Measurements from ENCODE around the gene NBAS.

The NBAS gene

GRCh38 chr2:15606481-15607441 is 45.6 kb upstream of the NBAS start:
- peaks cover 16% of the 10 kb centered on the region for H3K36me3 ChIP-seq (ENCODE audit: control insufficient read depth, insufficient read depth, low read length)
- TF ChIP-seq CTCF (IDR thresholded peaks at IDR 0.05; ENCODE audit: insufficient read depth, low read length, poor library complexity, severe bottlenecking), result no peak

GRCh38 chr2:15605721-15606120 is 44.6 kb upstream of the NBAS start:
- DNase-seq (ENCODE audit: extremely low read depth, insufficient read length), result no peak
- no peak for TF ChIP-seq CTCF (IDR thresholded peaks at IDR 0.05; ENCODE audit: insufficient read depth, low read length, poor library complexity, severe bottlenecking)
- peaks cover 20% of the 10 kb centered on the region for H3K36me3 ChIP-seq (ENCODE audit: control insufficient read depth, insufficient read depth, low read length)
- no peaks in the 10 kb centered on the region for H3K27me3 ChIP-seq (replicated peaks; ENCODE audit: control insufficient read depth, insufficient read depth, low read length)
- H3K4me3 ChIP-seq (replicated peaks; ENCODE audit: low read depth, low read length), result no peak overlapping the region

More at GRCh38 chr2:15606481-15607441, 45.6 kb upstream of the NBAS start:
- no peaks in the 10 kb centered on the region for H3K27me3 ChIP-seq (replicated peaks; ENCODE audit: control insufficient read depth, insufficient read depth, low read length)
- DNase-seq (ENCODE audit: extremely low read depth, insufficient read length), result no peak
- H3K4me3 ChIP-seq (replicated peaks; ENCODE audit: low read depth, low read length), result no peak overlapping the region

- peaks cover 17% of the 10 kb centered on the region for H3K36me3 ChIP-seq (ENCODE audit: control insufficient read depth, insufficient read depth, low read length)
- no peak for TF ChIP-seq CTCF (IDR thresholded peaks at IDR 0.05; ENCODE audit: insufficient read depth, low read length, poor library complexity, severe bottlenecking)
- H3K4me3 ChIP-seq (replicated peaks; ENCODE audit: low read depth, low read length), result no peak overlapping the region
- no peaks in the 10 kb centered on the region for H3K27me3 ChIP-seq (replicated peaks; ENCODE audit: control insufficient read depth, insufficient read depth, low read length)
- no peak for DNase-seq (ENCODE audit: extremely low read depth, insufficient read length)
Observed at GRCh38 chr2:15603948-15604347, 42.8 kb upstream of the NBAS start.

- H3K36me3 ChIP-seq (ENCODE audit: control insufficient read depth, insufficient read depth, low read length), result peaks cover 17% of the 10 kb centered on the region
- DNase-seq (ENCODE audit: extremely low read depth, insufficient read length), result no peak
- no peaks in the 10 kb centered on the region for H3K27me3 ChIP-seq (replicated peaks; ENCODE audit: control insufficient read depth, insufficient read depth, low read length)
- no peak for TF ChIP-seq CTCF (IDR thresholded peaks at IDR 0.05; ENCODE audit: insufficient read depth, low read length, poor library complexity, severe bottlenecking)
- H3K4me3 ChIP-seq (replicated peaks; ENCODE audit: low read depth, low read length), result no peak overlapping the region
Observed at GRCh38 chr2:15603044-15603765, 42.1 kb upstream of the NBAS start.

GRCh38 chr2:15602393-15602792 is 41.3 kb upstream of the NBAS start:
- Histone ChIP-seq H3K4me3 (replicated peaks; ENCODE audit: low read depth, low read length) (no peak overlapping the region), H3K27me3 (replicated peaks; ENCODE audit: control insufficient read depth, insufficient read depth, low read length) (no peaks in the 10 kb centered on the region), H3K36me3 (ENCODE audit: control insufficient read depth, insufficient read depth, low read length) (peaks cover 15% of the 10 kb centered on the region)
- no peak for DNase-seq (ENCODE audit: extremely low read depth, insufficient read length)
- TF ChIP-seq CTCF (IDR thresholded peaks at IDR 0.05; ENCODE audit: insufficient read depth, low read length, poor library complexity, severe bottlenecking), result no peak
